HCT116 (cell line): ENCODE results near the gene SLIT1. TPM values are rescaled to one million over a fixed set of nuclear protein-coding genes. Genes with fewer than 3 reads are reported as not detected.

Source experiments
- ATAC-seq: fragments of 200-7000 bp; cut with Tn5 transposase; 2 replicates; pipeline ENCODE4 v1.9.1; 2020; ENCODE audit warnings: mild to moderate bottlenecking, moderate library complexity
- BruUV-seq: library from RNA; stranded (reverse); fragments of 400-500 nt; replicated peaks from 2 replicates; lab custom pipeline; 2021; lab: Mats Ljungman, UMichigan
- CTCF ChIA-PET: fragments of 300-600 bp; sonication (Branson Sonifier 250); formaldehyde crosslinking; loops from one replicate; lab custom pipeline; 2021; ENCODE audit warnings: antibody characterized with exemption; lab: Charles Lee
- POLR2A ChIA-PET: fragments of 300-600, 350-600 bp; sonication (Branson Sonifier 250); formaldehyde crosslinking; loops from one replicate; lab custom pipeline; 2021; ENCODE audit warnings: antibody characterized with exemption; lab: Charles Lee
- RAD21 ChIA-PET, 2 experiments: fragments of 300-600 bp; sonication (Branson Sonifier 250); formaldehyde crosslinking; loops; one replicate each; lab custom pipeline; 2023; ENCODE audit warnings: low total read pairs in 2 of 2; ENCODE audit not compliant: uncharacterized antibody in 2 of 2, unreplicated experiment in 2 of 2, low non-redundant PET in 1 of 2; lab: Charles Lee
- DNase-seq: peaks from one replicate; pipeline ENCODE4 v3.0.0-alpha.2; 2010; ENCODE audit warnings: low read depth, low spot score
- H2AFZ ChIP-seq: fragments of 200-600 bp; shearing (Covaris generic), sonication (generic); 2 replicates; pipeline ENCODE4 v1.6.1; 2017; ENCODE audit warnings: low read depth, mixed run types, mixed read lengths, antibody characterized with exemption, low read length; ENCODE audit not compliant: poor library complexity, severe bottlenecking
- H3K27ac ChIP-seq: 2 replicates; pipeline ENCODE4 v1.5.1; 2012; ENCODE audit warnings: low read depth, low read length
- H3K27me3 ChIP-seq: fragments of 200-600 bp; sonication (generic); 2 replicates; pipeline ENCODE4 v1.6.1; 2016; ENCODE audit warnings: mixed run types, low read length, mixed read lengths; ENCODE audit not compliant: insufficient read depth
- H3K36me3 ChIP-seq, 2 experiments: fragments of 200-500 bp in 1 of 2; fragments of 200-600 bp in 1 of 2; sonication (Bioruptor generic) in 1 of 2; sonication (generic) in 1 of 2; 2 replicates each; pipeline versions ENCODE4 v1.5.1 to v1.6.1; 2014 to 2016; ENCODE audit warnings: low read length in 2 of 2, inconsistent platforms in 1 of 2, mixed read lengths in 1 of 2, mixed run types in 1 of 2; ENCODE audit not compliant: insufficient read depth in 2 of 2, control insufficient read depth in 1 of 2
- H3K4me1 ChIP-seq, 2 experiments: fragments of 200-600 bp in 1 of 2; sonication (generic) in 1 of 2; 2 replicates each; pipeline versions ENCODE4 v1.5.1 to v1.6.1; 2012 to 2017; ENCODE audit warnings: low read length in 2 of 2, inconsistent platforms in 1 of 2, mild to moderate bottlenecking in 1 of 2, mixed read lengths in 1 of 2, mixed run types in 1 of 2, moderate library complexity in 1 of 2; ENCODE audit not compliant: insufficient read depth in 2 of 2, control insufficient read depth in 1 of 2
- H3K4me2 ChIP-seq: fragments of 200-600 bp; sonication (generic); 2 replicates; pipeline ENCODE4 v1.6.1; 2017; ENCODE audit warnings: mixed run types, low read length, mixed read lengths
- H3K4me3 ChIP-seq, 2 experiments: fragments of 200-600 bp in 1 of 2; sonication (generic) in 1 of 2; replicated peaks in 1 of 2; 2 replicates each; pipeline ENCODE4 v1.5.1; 2011 to 2016; ENCODE audit warnings: low read length in 2 of 2, control low read depth in 1 of 2, low read depth in 1 of 2, mild to moderate bottlenecking in 1 of 2, mixed read lengths in 1 of 2, mixed run types in 1 of 2
- H3K79me2 ChIP-seq: fragments of 200-600 bp; sonication (generic); 2 replicates; pipeline ENCODE4 v1.6.1; 2017; ENCODE audit warnings: mild to moderate bottlenecking, mixed run types, low read length, moderate library complexity, mixed read lengths; ENCODE audit not compliant: insufficient read depth
- H3K9ac ChIP-seq: fragments of 200-600 bp; sonication (generic); 2 replicates; pipeline ENCODE4 v1.6.1; 2016; ENCODE audit warnings: low read length, mixed read lengths
- H3K9me2 ChIP-seq: fragments of 200-600 bp; sonication (generic), shearing (Covaris generic); 2 replicates; pipeline ENCODE4 v1.6.1; 2017; ENCODE audit warnings: mixed run types, mild to moderate bottlenecking, moderate library complexity; ENCODE audit not compliant: insufficient read depth
- H3K9me3 ChIP-seq, 2 experiments: fragments of 200-500 bp in 1 of 2; fragments of 200-600 bp in 1 of 2; sonication (Bioruptor generic) in 1 of 2; sonication (generic) in 1 of 2; 2 replicates each; pipeline ENCODE4 v1.6.1; 2014 to 2017; ENCODE audit warnings: low read length in 2 of 2, mixed read lengths in 2 of 2, inconsistent platforms in 1 of 2, low read depth in 1 of 2, mild to moderate bottlenecking in 1 of 2, mixed run types in 1 of 2, moderate library complexity in 1 of 2; ENCODE audit not compliant: control insufficient read depth in 1 of 2, insufficient read depth in 1 of 2
- H4K20me1 ChIP-seq: fragments of 200-600 bp; sonication (generic), shearing (Covaris generic); 2 replicates; pipeline ENCODE4 v1.6.1; 2017; ENCODE audit warnings: mixed run types, mild to moderate bottlenecking, moderate library complexity; ENCODE audit not compliant: insufficient read depth
- ATF3 ChIP-seq: IDR thresholded peaks from 2 replicates; pipeline ENCODE4 v1.6.1; 2012
- CBX3 ChIP-seq: IDR thresholded peaks from 2 replicates; pipeline ENCODE4 v1.6.1; 2012; ENCODE audit warnings: low read depth
- CEBPB ChIP-seq: IDR thresholded peaks from 2 replicates; pipeline ENCODE4 v1.6.1; 2012; ENCODE audit warnings: low read depth
- CTCF ChIP-seq, 3 experiments: fragments of 200-600 bp in 1 of 3; sonication (generic) in 1 of 3; IDR thresholded peaks in 2 of 3; conservative IDR thresholded peaks in 1 of 3; 2 replicates each; pipeline ENCODE4 v1.5.1; 2012 to 2017; ENCODE audit warnings: low read depth in 2 of 3, low read length in 2 of 3, antibody characterized with exemption in 1 of 3, borderline replicate concordance in 1 of 3, control low read depth in 1 of 3, mild to moderate bottlenecking in 1 of 3, mixed read lengths in 1 of 3, mixed run types in 1 of 3, moderate library complexity in 1 of 3; ENCODE audit not compliant: insufficient read depth in 1 of 3
- EGR1 ChIP-seq: IDR thresholded peaks from 2 replicates; pipeline ENCODE4 v1.6.1; 2012; ENCODE audit warnings: low read depth
- ELF1 ChIP-seq: IDR thresholded peaks from 2 replicates; pipeline ENCODE4 v1.6.1; 2012; ENCODE audit warnings: low read depth, borderline replicate concordance
- EZH2 ChIP-seq: fragments of 200-600 bp; sonication (generic); IDR thresholded peaks from 2 replicates; pipeline ENCODE4 v1.6.1; 2017; ENCODE audit warnings: antibody characterized with exemption, mixed run types
- EZH2phosphoT487 ChIP-seq: fragments of 200-600 bp; IDR thresholded peaks from 2 replicates; pipeline ENCODE4 v1.6.1; 2018; ENCODE audit warnings: antibody characterized with exemption, borderline replicate concordance
- FOSL1 ChIP-seq: IDR thresholded peaks from 2 replicates; pipeline ENCODE4 v1.6.1; 2012; ENCODE audit warnings: low read depth
- MAX ChIP-seq: IDR thresholded peaks from 2 replicates; pipeline ENCODE4 v1.6.1; 2012
- POLR2A ChIP-seq: IDR thresholded peaks from 2 replicates; pipeline ENCODE4 v1.7.0; 2011; ENCODE audit warnings: borderline replicate concordance; ENCODE audit not compliant: insufficient read depth, insufficient read length; ENCODE audit errors: extremely low read depth
- POLR2AphosphoS5 ChIP-seq: IDR thresholded peaks from 2 replicates; pipeline ENCODE4 v1.6.1; 2011; ENCODE audit warnings: mild to moderate bottlenecking, low read depth, low read length, moderate library complexity
- RAD21 ChIP-seq: IDR thresholded peaks from 2 replicates; pipeline ENCODE4 v1.6.1; 2012; ENCODE audit warnings: low read depth, mild to moderate bottlenecking
- SP1 ChIP-seq: IDR thresholded peaks from 2 replicates; pipeline ENCODE4 v1.6.1; 2012; ENCODE audit warnings: low read depth
- SRF ChIP-seq: IDR thresholded peaks from 2 replicates; pipeline ENCODE4 v1.6.1; 2012; ENCODE audit warnings: low read depth
- TCF7L2 ChIP-seq: IDR thresholded peaks from 2 replicates; pipeline ENCODE4 v1.7.0; 2011; ENCODE audit warnings: borderline replicate concordance, inconsistent platforms; ENCODE audit not compliant: insufficient read depth, insufficient read length; ENCODE audit errors: extremely low read depth
- YY1 ChIP-seq: IDR thresholded peaks from 2 replicates; pipeline ENCODE4 v1.6.1; 2011; ENCODE audit warnings: low read length, low read depth, moderate library complexity, mild to moderate bottlenecking; ENCODE audit not compliant: insufficient replicate concordance; ENCODE audit errors: extremely low read depth
- ZBTB33 ChIP-seq: IDR thresholded peaks from 2 replicates; pipeline ENCODE4 v1.6.1; 2011; ENCODE audit warnings: mild to moderate bottlenecking, low read length, moderate library complexity; ENCODE audit not compliant: insufficient replicate concordance; ENCODE audit errors: extremely low read depth
- ZFX ChIP-seq: fragments of 450-650 bp; IDR thresholded peaks from 2 replicates; pipeline ENCODE4 v1.6.1; 2017
- ZNF274 ChIP-seq: fragments of 200-500 bp; sonication (Bioruptor generic); IDR thresholded peaks from 2 replicates; pipeline ENCODE4 v1.6.1; 2014; ENCODE audit warnings: mild to moderate bottlenecking, low read depth, low read length, inconsistent platforms
- intact Hi-C: fragments of 100-400 bp; cut with micrococcal nuclease; formaldehyde crosslinking; loops from 2 replicates; pipeline ENCODE4 v1.10.0; 2022
- total RNA-seq: library from RNA; stranded (reverse); gene quantifications from one replicate; pipeline ENCODE4 v1.2.1, GENCODE V29; 2021; ENCODE audit not compliant: unreplicated experiment

Gene SLIT1
- total RNA-seq, 1 experiment from 2014 or later = 0.42 TPM

- TF ChIP-seq EZH2 = no peak
- TF ChIP-seq CBX3 = no peak
- TF ChIP-seq ZNF274 = no peak
- TF ChIP-seq FOSL1 = no peak
- TF ChIP-seq SRF = no peak
- no peak for TF ChIP-seq ELF1
Measured at GRCh38 chr10:97063983-97064837, 121.5 kb downstream of the SLIT1 start (continued).

GRCh38 chr10:97063271-97063982 is 122.3 kb downstream of the SLIT1 start:
- no TSS peak for BruUV-seq
- no peak overlapping the region for H3K9ac ChIP-seq
- ChIA-PET POLR2A (no interaction called here), CTCF (interaction anchor here (1.9 kb wide), 1 partner anchor 9 kb away, joined by 7 read pairs; no protein-coding TSS in a partner anchor), RAD21 (no interaction called here)
- H3K4me3 ChIP-seq = no peak overlapping the region
- no peaks in the 10 kb centered on the region for H3K27me3 ChIP-seq
- H3K27ac ChIP-seq = no peak overlapping the region
- no peaks in the 10 kb centered on the region for H3K36me3 ChIP-seq
- no peaks in the 10 kb centered on the region for H3K9me2 ChIP-seq
- intact Hi-C loops = no loop called here
- no peaks in the 10 kb centered on the region for H4K20me1 ChIP-seq
- no peaks in the 10 kb centered on the region for H3K9me3 ChIP-seq
- peaks cover 0 to 8% of the 10 kb centered on the region in 2 experiments; a peak in 2 of 4 replicates for H3K4me1 ChIP-seq
- H3K4me2 ChIP-seq = no peak overlapping the region
- no peak overlapping the region for H2AFZ ChIP-seq
- ATAC-seq = no peak
- DNase-seq = no peak
- no peaks in the 10 kb centered on the region for H3K79me2 ChIP-seq
- no peak for TF ChIP-seq ATF3
- no peak for TF ChIP-seq POLR2A
- TF ChIP-seq CTCF (IDR thresholded peaks at IDR 0.05 in 2 of 3, conservative IDR thresholded peaks at IDR 0.05 in 1 of 3; ENCODE audit: borderline replicate concordance in 1 of 3, insufficient read depth in 1 of 3, low read depth in 2 of 3, low read length in 2 of 3) = no peak
- TF ChIP-seq EGR1 = no peak
- no peak for TF ChIP-seq CBX3
- no peak for TF ChIP-seq SP1
- TF ChIP-seq EZH2phosphoT487 = no peak
- TF ChIP-seq TCF7L2 = no peak
- TF ChIP-seq CEBPB = no peak
- no peak for TF ChIP-seq RAD21
- TF ChIP-seq ZNF274 = no peak
- TF ChIP-seq ZBTB33 = no peak
- TF ChIP-seq POLR2AphosphoS5 = no peak
- TF ChIP-seq YY1 = no peak
- no peak for TF ChIP-seq ZFX
- TF ChIP-seq EZH2 = no peak
- no peak for TF ChIP-seq MAX
